IPS-18c (cell line): ENCODE results near the gene TSSK6.

ENCODE experiments used
- H3K4me3 ChIP-seq: 2 replicates; pipeline ENCODE4 v1.7.0; 2013; ENCODE audit warnings: low read depth, mild to moderate bottlenecking, low read length, moderate library complexity; ENCODE audit not compliant: insufficient read depth
- H3K9me3 ChIP-seq: one replicate; pipeline ENCODE4 v1.6.1; 2013; ENCODE audit warnings: mild to moderate bottlenecking, low read length, moderate library complexity; ENCODE audit not compliant: control insufficient read depth, insufficient read depth

The TSSK6 gene

DNA sequence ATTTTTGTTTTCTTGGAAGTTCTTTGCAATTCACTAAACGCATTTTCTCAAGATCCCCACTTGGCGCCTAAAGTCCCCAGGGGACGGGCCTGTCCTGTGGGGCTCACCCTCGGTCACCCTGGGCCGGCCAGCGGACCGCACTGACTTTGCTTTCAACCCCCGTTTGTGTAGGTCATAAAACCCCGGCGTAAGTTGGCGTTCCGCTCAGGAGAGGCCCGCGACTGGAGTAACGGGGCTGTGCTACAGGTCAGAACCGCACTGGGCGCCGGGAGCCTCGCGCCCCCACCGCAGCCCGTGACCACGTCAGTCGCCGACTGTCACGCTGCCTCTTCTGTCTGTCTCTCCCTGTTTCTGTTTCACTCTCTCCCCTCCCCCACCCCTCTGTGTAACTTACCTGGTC, 13.6 kb downstream of the TSSK6 start:
- Histone ChIP-seq H3K4me3 (no peak overlapping the region), H3K9me3 (peaks cover 2% of the 10 kb centered on the region)

DNA sequence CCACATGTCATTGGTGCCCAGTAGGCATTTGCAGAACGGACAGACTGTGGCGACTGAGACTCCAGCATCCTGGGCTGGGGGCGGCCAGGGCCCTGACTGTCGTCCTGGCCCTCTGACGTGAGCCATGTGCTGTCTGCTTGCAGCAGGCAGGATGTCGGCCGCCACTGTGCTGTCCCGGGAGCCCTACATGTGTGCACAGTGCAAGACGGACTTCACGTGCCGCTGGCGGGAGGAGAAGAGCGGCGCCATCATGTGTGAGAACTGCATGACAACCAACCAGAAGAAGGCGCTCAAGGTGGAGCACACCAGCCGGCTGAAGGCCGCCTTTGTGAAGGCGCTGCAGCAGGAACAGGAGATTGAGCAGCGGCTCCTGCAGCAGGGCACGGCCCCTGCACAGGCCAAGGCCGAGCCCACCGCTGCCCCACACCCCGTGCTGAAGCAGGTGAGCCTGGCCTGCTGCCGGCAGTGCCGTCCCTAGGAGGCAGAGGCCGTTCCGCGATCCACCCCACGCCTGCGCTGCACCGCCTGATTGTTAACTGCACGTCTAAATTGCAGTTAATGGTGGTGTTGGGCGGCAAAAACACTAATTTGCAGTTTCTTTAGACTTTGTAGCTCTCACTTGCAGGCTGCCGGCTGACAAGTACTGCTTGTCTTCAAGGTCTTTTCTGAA, 14.2 kb downstream of the TSSK6 start:
- Histone ChIP-seq H3K4me3 (no peak overlapping the region), H3K9me3 (peaks cover 2% of the 10 kb centered on the region)

- H3K4me3 ChIP-seq, result no peak overlapping the region
- H3K9me3 ChIP-seq, result peaks cover 2% of the 10 kb centered on the region
Measured at GRCh38 chr19:19499272-19499995, 15.9 kb downstream of the TSSK6 start.

- H3K4me3 ChIP-seq, result no peak overlapping the region
- peaks cover 2% of the 10 kb centered on the region for H3K9me3 ChIP-seq
Measured at GRCh38 chr19:19498255-19498991, 16.9 kb downstream of the TSSK6 start.

DNA sequence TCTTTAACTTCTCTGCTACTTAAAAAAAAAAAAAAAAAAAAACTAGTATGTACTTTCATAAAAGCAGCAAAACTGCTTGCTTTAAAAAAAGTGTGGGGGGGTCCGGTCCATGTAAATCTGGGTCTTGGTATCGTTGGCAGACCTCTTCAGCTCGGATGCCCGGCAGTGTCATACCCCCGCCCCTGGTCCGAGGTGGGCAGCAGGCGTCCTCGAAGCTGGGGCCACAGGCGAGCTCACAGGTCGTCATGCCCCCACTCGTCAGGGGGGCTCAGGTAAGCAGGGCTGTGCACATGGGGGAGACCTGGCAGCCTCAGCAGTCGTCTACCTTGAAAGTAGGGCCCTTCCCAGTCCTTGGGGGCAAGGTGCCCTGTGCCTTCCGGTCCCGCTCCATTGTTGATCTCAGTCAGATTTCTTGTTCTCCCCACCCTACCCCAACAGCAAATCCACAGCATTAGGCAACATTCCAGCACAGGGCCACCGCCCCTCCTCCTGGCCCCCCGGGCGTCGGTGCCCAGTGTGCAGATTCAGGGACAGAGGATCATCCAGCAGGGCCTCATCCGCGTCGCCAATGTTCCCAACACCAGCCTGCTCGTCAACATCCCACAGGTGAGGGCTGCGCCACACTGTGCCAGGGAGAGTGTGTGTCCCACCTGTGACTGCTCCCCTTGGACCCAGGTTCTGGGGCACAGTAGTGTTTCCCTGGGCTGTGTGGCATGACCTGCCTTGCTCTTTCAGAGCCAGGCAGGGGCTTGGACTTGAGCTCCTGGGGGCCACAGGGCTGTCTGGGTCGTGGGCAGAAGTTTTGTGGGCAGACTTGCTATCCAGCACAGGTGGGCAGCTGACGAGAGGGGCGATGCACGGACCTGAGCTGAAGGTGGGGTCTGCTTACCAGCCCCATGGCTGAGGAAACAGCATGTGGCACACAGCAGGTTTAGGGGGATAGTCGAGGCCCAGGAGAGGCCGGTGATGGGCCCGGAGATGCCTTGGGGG, 19.4 kb downstream of the TSSK6 start:
- Histone ChIP-seq H3K4me3 (no peak overlapping the region), H3K9me3 (peaks cover 2% of the 10 kb centered on the region)

- no peaks in the 10 kb centered on the region for H3K9me3 ChIP-seq
- H3K4me3 ChIP-seq, result no peak overlapping the region
Measured at GRCh38 chr19:19493841-19494546, 21.4 kb downstream of the TSSK6 start.

GRCh38 chr19:19492026-19492610, 23.2 kb downstream of the TSSK6 start:
- H3K9me3 ChIP-seq, result no peaks in the 10 kb centered on the region
- H3K4me3 ChIP-seq, result no peak overlapping the region

DNA sequence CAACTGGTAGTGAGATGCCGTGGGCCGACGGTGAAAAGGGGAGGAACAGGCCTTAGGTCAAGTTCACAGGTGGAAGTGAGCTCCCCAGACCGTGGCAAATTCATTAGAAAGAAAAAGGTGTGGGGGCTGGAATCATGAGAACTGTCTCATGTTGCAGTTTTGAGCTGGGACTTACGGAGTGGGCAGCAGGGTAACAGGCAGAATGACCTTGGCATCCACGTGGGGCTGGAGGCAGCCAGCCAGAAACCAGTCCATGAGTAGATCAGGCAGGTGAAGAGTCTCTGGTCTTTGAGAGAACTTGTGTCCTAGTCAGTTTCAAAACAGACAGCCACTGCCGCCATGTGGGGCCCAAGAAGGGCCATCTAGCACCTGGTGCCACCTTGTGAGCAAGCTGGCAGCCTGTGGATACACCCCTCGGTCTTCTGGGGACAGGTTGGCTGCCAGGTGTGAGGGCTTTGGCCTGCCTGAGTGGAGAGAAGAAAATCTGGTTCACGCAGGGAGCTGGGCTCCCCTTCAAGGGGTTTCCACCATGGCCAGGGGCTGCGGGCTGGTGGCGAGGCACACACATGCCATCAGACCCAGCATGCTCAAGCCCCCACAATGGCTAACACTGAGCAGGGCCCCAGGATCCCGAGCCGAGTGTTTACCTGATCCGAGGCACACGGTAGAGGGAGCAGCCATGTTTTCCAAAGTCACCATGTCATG, 23.9 kb downstream of the TSSK6 start:
- Histone ChIP-seq H3K4me3 (no peak overlapping the region), H3K9me3 (no peaks in the 10 kb centered on the region)

DNA sequence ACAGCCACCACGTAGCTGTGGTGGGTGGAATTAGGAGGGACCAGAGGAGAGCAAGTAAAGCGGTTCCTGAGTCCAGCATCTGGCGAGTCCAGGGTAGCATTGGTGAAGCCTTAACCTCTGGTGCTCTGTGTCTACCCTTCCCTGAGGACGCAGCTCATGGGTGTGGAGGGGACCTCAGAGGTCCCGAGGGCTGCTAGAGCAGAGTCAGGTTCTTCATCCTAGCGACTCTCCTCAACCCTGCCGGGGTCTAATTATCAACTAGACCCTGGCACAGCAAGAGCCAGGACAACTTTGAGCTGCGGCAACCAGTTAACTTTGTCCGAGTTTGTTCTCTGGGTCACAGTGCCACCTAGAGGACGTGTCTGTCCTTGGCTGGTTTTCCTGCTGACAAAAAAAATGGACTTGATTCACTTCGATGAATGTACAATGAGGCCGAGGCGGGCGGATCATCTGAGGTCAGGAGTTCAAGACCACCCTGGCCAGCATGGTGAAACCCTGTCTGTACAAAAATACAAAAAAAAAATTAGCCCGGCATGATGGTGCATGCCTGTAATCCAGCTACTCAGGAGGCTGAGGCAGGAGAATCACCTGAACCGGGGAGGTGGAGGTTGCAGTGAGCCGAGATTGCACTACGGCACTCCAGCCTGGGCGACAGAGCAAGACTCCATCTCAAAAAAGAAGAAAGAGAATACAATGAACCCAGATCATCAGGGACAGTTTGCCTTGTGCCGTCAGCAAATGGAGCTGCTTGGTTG, 25.0 kb downstream of the TSSK6 start:
- H3K9me3 ChIP-seq, result no peaks in the 10 kb centered on the region
- no peak overlapping the region for H3K4me3 ChIP-seq

GRCh38 chr19:19489804-19490204, 25.5 kb downstream of the TSSK6 start:
- Histone ChIP-seq H3K4me3 (no peak overlapping the region), H3K9me3 (no peaks in the 10 kb centered on the region)

DNA sequence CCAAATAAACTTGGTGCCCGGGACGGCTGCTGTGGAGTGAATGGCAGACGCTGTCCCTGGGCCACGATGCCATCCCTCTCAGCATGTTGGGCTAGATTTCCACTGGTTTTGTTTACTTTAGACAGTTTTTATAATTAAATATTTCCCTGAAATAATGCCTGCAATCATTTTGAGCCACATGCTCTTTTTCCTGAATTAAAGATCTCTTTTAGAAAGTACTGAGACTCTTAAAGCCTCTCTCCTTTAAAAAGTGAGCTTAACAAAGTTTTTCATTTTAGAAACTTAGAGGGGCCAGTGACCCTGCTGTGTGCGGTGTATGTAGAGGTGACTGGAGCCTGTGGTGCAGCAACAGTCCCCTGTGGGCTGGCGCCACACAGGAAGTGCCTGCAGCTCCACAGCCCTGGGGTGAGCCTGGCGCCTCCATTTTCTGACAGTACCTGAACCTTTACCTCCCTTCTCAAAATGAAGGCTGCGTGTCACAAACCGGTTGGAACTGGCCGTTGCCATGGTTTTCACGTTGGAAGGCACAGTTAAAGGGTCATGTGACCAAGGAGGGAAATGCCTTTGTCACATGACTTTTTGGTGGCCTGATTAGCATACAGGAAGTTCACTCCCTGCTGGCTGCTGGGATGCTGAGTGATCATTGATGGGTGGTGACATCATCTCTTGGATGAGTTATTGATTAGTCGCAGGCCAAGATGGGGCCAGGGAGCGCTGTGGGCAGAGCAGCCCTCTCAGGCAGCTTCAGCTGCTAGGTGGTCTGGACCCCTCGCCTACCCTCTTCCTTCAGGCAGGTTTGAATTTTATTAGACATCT, 26.3 kb downstream of the TSSK6 start:
- no peak overlapping the region for H3K4me3 ChIP-seq
- no peaks in the 10 kb centered on the region for H3K9me3 ChIP-seq

- H3K4me3 ChIP-seq, result no peak overlapping the region
- H3K9me3 ChIP-seq, result no peaks in the 10 kb centered on the region
Measured at GRCh38 chr19:19487950-19488874, 27.1 kb downstream of the TSSK6 start.

DNA sequence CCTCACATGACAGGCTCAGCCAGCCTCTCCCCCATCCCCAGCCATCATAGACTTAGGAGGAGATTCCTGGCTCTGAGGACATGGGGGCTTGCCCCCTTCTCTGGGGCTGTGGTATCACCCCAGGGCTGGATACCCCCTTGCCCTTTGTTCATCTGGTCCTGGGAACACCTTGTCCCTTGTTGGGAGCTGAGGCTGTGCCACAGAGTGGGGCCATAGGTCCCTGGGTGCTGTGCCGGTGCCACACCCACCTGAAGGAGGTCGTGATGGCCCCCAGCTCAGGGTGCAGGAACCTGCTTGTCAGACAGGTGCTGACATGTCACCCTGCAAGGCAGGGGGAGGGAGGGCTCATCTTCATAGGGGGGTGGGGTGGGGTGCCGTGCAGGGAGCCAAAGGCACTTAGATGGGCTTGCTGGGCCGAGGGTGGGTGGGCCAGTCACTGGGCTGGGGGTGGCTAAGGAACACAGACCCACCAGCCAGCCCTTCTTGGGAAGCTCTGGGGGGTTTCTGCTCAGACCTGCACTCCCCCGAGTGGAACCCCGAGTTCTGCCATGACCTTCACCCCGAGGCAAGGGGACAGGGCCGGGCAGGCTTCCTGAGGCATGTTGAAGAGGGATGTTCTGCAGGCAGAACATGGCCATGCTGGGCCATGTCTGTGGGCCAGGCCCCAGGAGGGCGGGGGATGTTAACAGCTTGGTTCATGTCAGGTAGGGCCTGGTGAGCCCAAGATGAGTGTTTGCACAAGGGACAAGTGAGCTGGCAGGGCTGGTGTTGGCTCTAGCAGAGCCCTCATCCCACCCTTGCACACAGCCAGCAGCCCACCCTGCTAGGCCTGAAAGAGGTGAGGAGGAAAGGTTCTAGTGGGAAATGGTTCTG, 28.0 kb downstream of the TSSK6 start:
- H3K4me3 ChIP-seq, result no peak overlapping the region

More for the DNA sequence above, 28.0 kb downstream of the TSSK6 start:
- no peaks in the 10 kb centered on the region for H3K9me3 ChIP-seq
